Ectodermal cell (in vitro differentiated cells): ENCODE data around the gene ANKRD49. TPM values are rescaled to one million over a fixed set of nuclear protein-coding genes. Genes with fewer than 3 reads are reported as not detected.

Experiments used
- H3K27ac ChIP-seq: 2 replicates; pipeline ENCODE4 v1.7.0; 2013; ENCODE audit warnings: mild to moderate bottlenecking, low read depth, low read length; ENCODE audit not compliant: insufficient read depth, poor library complexity, severe bottlenecking
- H3K27me3 ChIP-seq: 2 replicates; pipeline ENCODE4 v1.7.0; 2013; ENCODE audit warnings: mild to moderate bottlenecking, low read length; ENCODE audit not compliant: insufficient read depth, control insufficient read depth, poor library complexity, severe bottlenecking
- H3K36me3 ChIP-seq: one replicate; pipeline ENCODE4 v1.7.0; 2013; ENCODE audit warnings: low read length; ENCODE audit not compliant: control insufficient read depth, insufficient read depth
- H3K4me1 ChIP-seq: one replicate; pipeline ENCODE4 v1.7.0; 2013; ENCODE audit warnings: low read length; ENCODE audit not compliant: control insufficient read depth, insufficient read depth
- H3K4me3 ChIP-seq: 2 replicates; pipeline ENCODE4 v1.7.0; 2013; ENCODE audit warnings: low read depth, low read length, control low read depth; ENCODE audit not compliant: insufficient read depth
- H3K9me3 ChIP-seq: 2 replicates; pipeline ENCODE4 v1.7.0; 2013; ENCODE audit warnings: mild to moderate bottlenecking, low read length, moderate library complexity; ENCODE audit not compliant: control insufficient read depth
- WGBS, 2 experiments: methylation state at CpG; one replicate each; pipeline ENCODE4 v1.1.7; 2013; ENCODE audit warnings: missing lambda C conversion rate in 2 of 2; 5-methylcytosine and 5-hydroxymethylcytosine counted together
- polyA plus RNA-seq, 4 experiments: library from polyadenylated mRNA; stranded (reverse); fragments of 50-300 nt; gene quantifications; one replicate each; pipeline ENCODE4 v1.2.3, GENCODE V29; 2013

The ANKRD49 gene, protein sequence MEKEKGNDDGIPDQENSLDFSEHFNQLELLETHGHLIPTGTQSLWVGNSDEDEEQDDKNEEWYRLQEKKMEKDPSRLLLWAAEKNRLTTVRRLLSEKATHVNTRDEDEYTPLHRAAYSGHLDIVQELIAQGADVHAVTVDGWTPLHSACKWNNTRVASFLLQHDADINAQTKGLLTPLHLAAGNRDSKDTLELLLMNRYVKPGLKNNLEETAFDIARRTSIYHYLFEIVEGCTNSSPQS
- polyA plus RNA-seq (2013, experiment 1 of 4) = 19.0 TPM
- polyA plus RNA-seq (2013, experiment 2 of 4) = 18.1 TPM
- polyA plus RNA-seq (2013, experiment 3 of 4) = 17.0 TPM
- polyA plus RNA-seq (2013, experiment 4 of 4) = 21.1 TPM

GRCh38 chr11:94493281-94494125, at the start of gene ANKRD49, which contains the start of gene MRE11:
ANKRD49 (plus strand) TSS chr11:94493984; CDS start chr11:94496694, 2,710 bp downstream.
MRE11 (minus strand) TSS chr11:94493844; CDS start chr11:94492801, 1,043 bp downstream.
- Histone ChIP-seq H3K9me3 (no peaks in the 10 kb centered on the region), H3K4me1 (no peaks in the 10 kb centered on the region), H3K27ac (peak within 1 kb of the TSS; percentile 99), H3K27me3 (no peaks in the 10 kb centered on the region), H3K36me3 (peaks cover 14% of the 10 kb centered on the region), H3K4me3 (peak within 1 kb of the TSS; percentile 98)
- 0% methylated on average over 55 of the region's 55 CpGs for WGBS, 2 experiments

DNA sequence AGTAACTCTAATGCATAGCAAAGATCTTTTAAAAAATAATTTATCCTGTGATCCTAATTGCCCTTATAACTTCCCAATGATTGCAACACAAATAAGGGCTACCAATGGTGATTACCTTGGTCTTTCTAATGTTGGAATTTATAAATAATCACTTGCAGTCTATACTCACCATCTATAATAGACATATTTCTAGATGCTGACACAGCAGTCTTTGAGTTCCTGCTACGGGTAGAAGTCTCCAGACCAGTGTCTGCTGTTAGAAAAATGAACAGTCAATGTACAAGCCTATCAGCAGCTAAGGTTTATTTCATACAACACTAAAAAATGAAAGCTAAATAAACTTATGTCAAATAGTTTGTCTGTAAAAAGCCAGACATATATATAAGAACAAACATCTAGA, 48.1 kb upstream of the ANKRD49 start:
- 100% methylated on average over 1 of the region's 1 CpG for WGBS, 2 experiments
- Histone ChIP-seq H3K27me3 (no peaks in the 10 kb centered on the region), H3K27ac (no peak overlapping the region), H3K4me1 (no peaks in the 10 kb centered on the region), H3K36me3 (peaks cover 15% of the 10 kb centered on the region), H3K4me3 (no peak overlapping the region), H3K9me3 (no peaks in the 10 kb centered on the region)

GRCh38 chr11:94447149-94447548, 46.6 kb upstream of the ANKRD49 start:
- Histone ChIP-seq H3K27me3 (no peaks in the 10 kb centered on the region), H3K4me3 (no peak overlapping the region), H3K27ac (no peak overlapping the region), H3K4me1 (no peaks in the 10 kb centered on the region), H3K36me3 (peaks cover 15% of the 10 kb centered on the region), H3K9me3 (no peaks in the 10 kb centered on the region)
- WGBS, 2 experiments = 90 to 96% methylated on average over 3 to 4 of the region's 4 CpGs

- H3K9me3 ChIP-seq = no peaks in the 10 kb centered on the region
- WGBS, 2 experiments = 92 to 96% methylated on average over 1 of the region's 1 CpG
- H3K27ac ChIP-seq = no peak overlapping the region
- H3K4me1 ChIP-seq = no peaks in the 10 kb centered on the region
- no peak overlapping the region for H3K4me3 ChIP-seq
- peaks cover 13% of the 10 kb centered on the region for H3K36me3 ChIP-seq
- H3K27me3 ChIP-seq = no peaks in the 10 kb centered on the region
Observed at GRCh38 chr11:94449029-94449428, 44.8 kb upstream of the ANKRD49 start.

- Histone ChIP-seq H3K36me3 (peaks cover 8% of the 10 kb centered on the region), H3K4me3 (no peak overlapping the region), H3K27ac (no peak overlapping the region), H3K27me3 (no peaks in the 10 kb centered on the region), H3K9me3 (no peaks in the 10 kb centered on the region), H3K4me1 (no peaks in the 10 kb centered on the region)
- WGBS, 2 experiments = 96 to 97% methylated on average over 2 of the region's 2 CpGs
Observed at GRCh38 chr11:94449437-94449836, 44.3 kb upstream of the ANKRD49 start.

DNA sequence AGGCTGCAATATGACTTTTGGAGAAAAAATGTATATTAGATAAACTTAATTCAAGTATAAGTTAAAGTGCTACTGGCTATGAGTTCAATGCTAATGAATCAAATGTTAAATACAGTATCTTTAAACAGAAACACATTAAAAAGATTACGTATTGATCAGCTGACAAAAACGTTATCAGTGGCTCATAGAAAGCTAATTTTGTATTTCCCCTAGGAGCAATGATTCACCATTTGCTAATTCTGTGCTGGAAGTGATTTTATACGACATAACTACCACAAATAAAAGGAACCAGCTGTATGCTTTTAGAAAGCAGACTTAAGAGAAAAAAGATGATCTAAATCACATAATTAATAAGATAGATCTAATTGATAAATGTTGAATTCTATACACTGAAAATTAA, 43.7 kb upstream of the ANKRD49 start:
- H3K27me3 ChIP-seq = no peaks in the 10 kb centered on the region
- H3K36me3 ChIP-seq = peaks cover 7% of the 10 kb centered on the region
- H3K9me3 ChIP-seq = no peaks in the 10 kb centered on the region
- no peak overlapping the region for H3K27ac ChIP-seq
- 87 to 100% methylated on average over 2 to 3 of the region's 3 CpGs for WGBS, 2 experiments
- H3K4me1 ChIP-seq = no peaks in the 10 kb centered on the region
- no peak overlapping the region for H3K4me3 ChIP-seq

GRCh38 chr11:94452988-94453387, 40.8 kb upstream of the ANKRD49 start:
- Histone ChIP-seq H3K27me3 (no peaks in the 10 kb centered on the region), H3K36me3 (peaks cover 3% of the 10 kb centered on the region), H3K9me3 (no peaks in the 10 kb centered on the region), H3K27ac (no peak overlapping the region), H3K4me3 (no peak overlapping the region), H3K4me1 (no peaks in the 10 kb centered on the region)
- 100% methylated on average over 1 to 2 of the region's 2 CpGs for WGBS, 2 experiments

GRCh38 chr11:94454301-94454700, 39.5 kb upstream of the ANKRD49 start:
- Histone ChIP-seq H3K27ac (no peak overlapping the region), H3K4me3 (no peak overlapping the region), H3K27me3 (no peaks in the 10 kb centered on the region), H3K36me3 (peaks cover 3% of the 10 kb centered on the region), H3K4me1 (no peaks in the 10 kb centered on the region), H3K9me3 (no peaks in the 10 kb centered on the region)
- 93 to 94% methylated on average over 2 of the region's 2 CpGs for WGBS, 2 experiments

DNA sequence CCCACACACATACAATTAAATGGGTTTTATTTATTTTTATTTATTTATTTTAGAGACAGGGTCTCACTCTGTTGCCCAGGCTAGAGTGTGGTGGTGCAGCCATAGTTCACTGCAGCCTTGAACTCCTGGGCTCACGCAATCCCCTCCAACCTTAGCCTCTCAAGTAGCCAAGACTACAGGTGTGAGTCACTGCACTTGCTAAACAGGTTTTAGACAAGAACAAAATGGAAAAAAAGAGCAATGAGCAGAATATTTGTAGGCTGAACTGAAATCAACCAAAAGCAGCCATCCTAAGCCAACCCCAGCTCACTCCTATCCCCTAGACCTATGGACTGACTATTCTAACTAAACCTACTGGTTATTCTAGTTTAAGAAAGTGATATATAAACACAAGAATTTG, 37.9 kb upstream of the ANKRD49 start:
- no peaks in the 10 kb centered on the region for H3K27me3 ChIP-seq
- WGBS, 2 experiments = 94% methylated on average over 1 of the region's 1 CpG
- peaks cover 3% of the 10 kb centered on the region for H3K36me3 ChIP-seq
- H3K27ac ChIP-seq = no peak overlapping the region
- no peaks in the 10 kb centered on the region for H3K4me1 ChIP-seq
- no peaks in the 10 kb centered on the region for H3K9me3 ChIP-seq
- no peak overlapping the region for H3K4me3 ChIP-seq
